ENCODE results near the gene MTMR4.

Gene MTMR4

GRCh38 chr17:58517928-58518609 lies 3.6 kb upstream of the MTMR4 start:
- Histone ChIP-seq H3K27ac (ENCODE audit: low read depth, low read length, poor library complexity, severe bottlenecking) (peak overlapping the region; percentile 92), H3K4me1 (ENCODE audit: insufficient read depth, low read length, severe bottlenecking) (peaks cover 43% of the 10 kb centered on the region), H3F3A (ENCODE audit: insufficient read depth, low read length) (no peaks in the 10 kb centered on the region), H2AFZ (ENCODE audit: low read length) (peak overlapping the region; percentile 76; the same call in 1 of the 2 replicates), H3K9ac (ENCODE audit: low read length) (peak overlapping the region; percentile 96), H3K4me2 (ENCODE audit: low read length) (peak overlapping the region; percentile 94), H3K4me3 (ENCODE audit: low read depth, low read length, poor library complexity, severe bottlenecking) (peak overlapping the region; percentile 91), H3K9me2 (ENCODE audit: low read depth, low read length) (no peaks in the 10 kb centered on the region), H3K36me3 (ENCODE audit: insufficient read depth, low read length) (no peaks in the 10 kb centered on the region), H3K27me3 (ENCODE audit: insufficient read depth, low read length) (no peaks in the 10 kb centered on the region), H3K79me2 (ENCODE audit: insufficient read depth, low read length) (no peaks in the 10 kb centered on the region), H4K20me1 (ENCODE audit: insufficient read depth, low read length) (no peaks in the 10 kb centered on the region), H3K9me3 (ENCODE audit: low read length) (no peaks in the 10 kb centered on the region)
- TF ChIP-seq CTCF (IDR thresholded peaks at IDR 0.05; ENCODE audit: low read length) (no peak), EZH2 (IDR thresholded peaks at IDR 0.05; ENCODE audit: borderline replicate concordance, low read length) (no peak)

- Histone ChIP-seq H3K4me2 (ENCODE audit: low read length) (peak overlapping the region; percentile 81), H2AFZ (ENCODE audit: low read length) (no peak overlapping the region), H3K27me3 (ENCODE audit: insufficient read depth, low read length) (no peaks in the 10 kb centered on the region), H3K27ac (ENCODE audit: low read depth, low read length, poor library complexity, severe bottlenecking) (peak overlapping the region; percentile 67), H3K79me2 (ENCODE audit: insufficient read depth, low read length) (no peaks in the 10 kb centered on the region), H3K36me3 (ENCODE audit: insufficient read depth, low read length) (peaks cover 6% of the 10 kb centered on the region; the same call in 1 of the 2 replicates), H3K9me3 (ENCODE audit: low read length) (no peaks in the 10 kb centered on the region), H4K20me1 (ENCODE audit: insufficient read depth, low read length) (no peaks in the 10 kb centered on the region), H3F3A (ENCODE audit: insufficient read depth, low read length) (no peaks in the 10 kb centered on the region), H3K4me1 (ENCODE audit: insufficient read depth, low read length, severe bottlenecking) (peaks cover 45% of the 10 kb centered on the region), H3K9ac (ENCODE audit: low read length) (peak overlapping the region; percentile 83), H3K9me2 (ENCODE audit: low read depth, low read length) (no peaks in the 10 kb centered on the region), H3K4me3 (ENCODE audit: low read depth, low read length, poor library complexity, severe bottlenecking) (peak overlapping the region; percentile 75)
- TF ChIP-seq EZH2 (IDR thresholded peaks at IDR 0.05; ENCODE audit: borderline replicate concordance, low read length), result no peak
- no peak for TF ChIP-seq CTCF (IDR thresholded peaks at IDR 0.05; ENCODE audit: low read length)
Observed at GRCh38 chr17:58517378-58517927, 3.0 kb upstream of the MTMR4 start.

GRCh38 chr17:58516644-58517377 lies 2.4 kb upstream of the MTMR4 start:
- Histone ChIP-seq H2AFZ (ENCODE audit: low read length) (no peak overlapping the region), H3K4me1 (ENCODE audit: insufficient read depth, low read length, severe bottlenecking) (peaks cover 45% of the 10 kb centered on the region), H3K4me3 (ENCODE audit: low read depth, low read length, poor library complexity, severe bottlenecking) (peak overlapping the region; percentile 75), H3K27ac (ENCODE audit: low read depth, low read length, poor library complexity, severe bottlenecking) (peak overlapping the region; percentile 67), H3K9me2 (ENCODE audit: low read depth, low read length) (no peaks in the 10 kb centered on the region), H3K4me2 (ENCODE audit: low read length) (peak overlapping the region; percentile 81), H4K20me1 (ENCODE audit: insufficient read depth, low read length) (no peaks in the 10 kb centered on the region), H3K79me2 (ENCODE audit: insufficient read depth, low read length) (no peaks in the 10 kb centered on the region), H3K27me3 (ENCODE audit: insufficient read depth, low read length) (no peaks in the 10 kb centered on the region), H3K9ac (ENCODE audit: low read length) (peak overlapping the region; percentile 83), H3K36me3 (ENCODE audit: insufficient read depth, low read length) (peaks cover 12% of the 10 kb centered on the region; the same call in 1 of the 2 replicates), H3F3A (ENCODE audit: insufficient read depth, low read length) (no peaks in the 10 kb centered on the region), H3K9me3 (ENCODE audit: low read length) (no peaks in the 10 kb centered on the region)
- TF ChIP-seq CTCF (IDR thresholded peaks at IDR 0.05; ENCODE audit: low read length) (no peak), EZH2 (IDR thresholded peaks at IDR 0.05; ENCODE audit: borderline replicate concordance, low read length) (no peak)

Measured in OCI-LY1 (cell line).